SHP77 treated with DMSO at 0.1 percent for 48 hours (cell line): Measurements from ENCODE around the gene TMEM170A.
A peak's percentile ranks its signal among the peaks of the same experiment; 100 is the strongest.
"Not testable (repeated sequence)": the region's sequence is repeated elsewhere in the genome, so short reads cannot be mapped to it uniquely, and the experiment has no call there.

ENCODE experiments used
- DNase-seq: peaks from one replicate; lab custom pipeline; 2025; lab: John Stamatoyannopoulos, UW

The TMEM170A gene

GRCh38 chr16:75481475-75481874 is 17.0 kb upstream of the TMEM170A start:
- DNase-seq: no peak

DNA sequence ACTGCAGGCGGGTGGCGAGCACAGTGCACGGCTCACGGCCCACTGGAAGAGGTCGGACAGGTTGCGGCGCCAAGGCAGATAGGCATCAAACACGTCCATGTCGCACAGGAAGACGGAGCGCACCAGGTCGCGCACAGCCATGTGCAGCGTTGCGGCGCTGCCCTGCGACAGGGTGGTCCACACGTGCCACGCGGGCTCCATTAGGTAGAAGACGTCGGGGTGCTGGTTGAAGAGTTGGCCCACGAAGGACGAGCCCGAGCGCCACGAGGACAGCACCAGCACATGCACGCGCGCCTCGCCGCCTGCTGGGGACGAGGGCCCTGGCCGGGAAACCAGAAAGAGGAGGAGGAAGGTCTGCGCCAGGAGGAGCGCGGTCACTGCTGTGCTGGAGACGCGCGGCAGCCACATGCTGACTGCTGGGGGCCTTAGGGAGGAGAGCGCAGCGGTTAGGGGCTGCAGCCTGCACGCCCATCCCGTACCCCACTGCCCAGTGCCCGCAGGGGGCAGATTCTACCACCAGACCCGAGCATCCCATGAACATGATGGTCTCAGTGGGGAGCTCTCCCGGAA is 15.0 kb upstream of the TMEM170A start:
- no peak for DNase-seq

- DNase-seq: no peak
Observed at GRCh38 chr16:75478480-75479345, 14.2 kb upstream of the TMEM170A start.

GRCh38 chr16:75477680-75478473 is 13.4 kb upstream of the TMEM170A start:
- DNase-seq: no peak

DNA sequence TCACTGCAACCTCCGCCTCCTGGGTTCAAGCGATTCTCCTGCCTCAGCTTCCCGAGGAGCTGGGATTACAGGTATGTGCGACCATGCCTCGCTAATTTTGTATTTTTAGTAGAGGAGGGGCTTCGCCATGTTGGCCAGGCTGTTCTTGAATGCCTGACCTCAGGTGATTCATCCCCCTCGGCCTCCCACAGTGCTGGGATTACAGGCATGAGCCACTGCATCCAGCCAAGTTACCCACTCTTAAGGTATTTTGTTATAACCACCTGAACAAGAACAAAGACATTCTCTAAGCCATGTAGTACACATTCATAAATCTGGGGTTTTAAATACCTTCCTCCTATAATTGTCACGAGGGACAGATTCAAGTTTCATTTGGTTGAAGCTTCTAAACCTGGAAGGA is 12.3 kb upstream of the TMEM170A start:
- no peak for DNase-seq

- DNase-seq: no peak
Observed at GRCh38 chr16:75475420-75475847, 10.9 kb upstream of the TMEM170A start.

GRCh38 chr16:75472908-75473877 is 8.7 kb upstream of the TMEM170A start:
- no peak for DNase-seq

DNA sequence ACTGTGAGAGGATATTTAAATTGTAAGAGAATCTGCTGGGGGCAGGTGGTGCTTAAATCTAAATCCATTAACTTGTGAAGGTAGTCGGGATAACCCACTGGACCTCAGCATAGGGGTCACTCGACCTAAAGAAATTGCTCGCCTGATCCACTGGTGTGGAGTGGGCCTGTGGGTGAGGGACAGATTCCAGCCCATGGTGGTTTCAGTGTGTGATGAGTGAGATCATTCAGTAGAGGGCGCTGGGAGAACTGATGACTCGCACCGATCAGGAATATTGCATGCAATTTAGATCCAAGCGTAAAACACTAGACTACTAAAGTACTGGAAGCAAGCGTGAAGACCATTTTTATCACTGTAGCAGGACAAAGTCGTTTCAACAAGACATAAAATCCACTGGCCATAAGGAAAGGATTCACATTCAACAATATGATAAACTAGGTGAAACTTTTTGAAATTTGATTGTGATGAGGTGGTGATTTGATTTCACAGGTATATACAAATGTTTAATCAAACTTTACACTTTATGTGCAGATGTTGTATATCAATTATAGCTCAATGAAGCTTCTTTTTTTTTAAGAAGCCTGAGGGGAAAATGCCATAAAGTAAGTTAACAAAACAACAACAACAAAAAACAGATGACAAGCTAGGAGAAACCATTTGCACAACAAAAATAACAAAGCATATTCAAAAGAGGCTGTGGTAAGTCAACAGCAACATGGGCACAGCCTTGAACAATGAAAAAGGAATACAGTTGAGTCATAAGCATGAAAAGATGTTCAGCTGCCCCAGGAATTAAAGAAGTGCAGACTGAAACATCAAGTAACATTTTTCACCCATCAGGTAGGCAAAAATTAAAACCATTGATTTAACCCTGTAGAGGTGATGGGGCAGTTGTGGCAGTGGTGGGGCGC is 7.5 kb upstream of the TMEM170A start:
- peak; percentile 42 for DNase-seq

DNA sequence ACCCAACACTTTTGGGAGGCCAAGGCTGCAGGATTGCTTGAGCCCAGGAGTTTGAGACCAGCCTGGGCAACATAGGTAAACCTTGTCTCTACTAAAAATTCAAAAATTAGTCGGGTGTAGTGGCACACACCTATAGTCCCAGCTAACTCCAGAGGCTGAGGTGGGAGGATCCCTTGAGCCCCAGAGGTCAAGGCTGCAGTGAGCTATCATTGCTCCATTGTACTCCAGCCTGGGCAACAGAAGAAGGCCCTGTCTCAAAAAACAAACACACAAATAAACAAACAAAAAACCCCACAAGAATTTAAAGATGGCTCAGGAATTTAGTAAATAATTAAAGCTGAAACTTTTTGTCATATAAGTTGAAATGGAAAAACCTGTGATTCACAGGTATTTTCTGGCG is 2.3 kb upstream of the TMEM170A start:
- DNase-seq: no peak

DNA sequence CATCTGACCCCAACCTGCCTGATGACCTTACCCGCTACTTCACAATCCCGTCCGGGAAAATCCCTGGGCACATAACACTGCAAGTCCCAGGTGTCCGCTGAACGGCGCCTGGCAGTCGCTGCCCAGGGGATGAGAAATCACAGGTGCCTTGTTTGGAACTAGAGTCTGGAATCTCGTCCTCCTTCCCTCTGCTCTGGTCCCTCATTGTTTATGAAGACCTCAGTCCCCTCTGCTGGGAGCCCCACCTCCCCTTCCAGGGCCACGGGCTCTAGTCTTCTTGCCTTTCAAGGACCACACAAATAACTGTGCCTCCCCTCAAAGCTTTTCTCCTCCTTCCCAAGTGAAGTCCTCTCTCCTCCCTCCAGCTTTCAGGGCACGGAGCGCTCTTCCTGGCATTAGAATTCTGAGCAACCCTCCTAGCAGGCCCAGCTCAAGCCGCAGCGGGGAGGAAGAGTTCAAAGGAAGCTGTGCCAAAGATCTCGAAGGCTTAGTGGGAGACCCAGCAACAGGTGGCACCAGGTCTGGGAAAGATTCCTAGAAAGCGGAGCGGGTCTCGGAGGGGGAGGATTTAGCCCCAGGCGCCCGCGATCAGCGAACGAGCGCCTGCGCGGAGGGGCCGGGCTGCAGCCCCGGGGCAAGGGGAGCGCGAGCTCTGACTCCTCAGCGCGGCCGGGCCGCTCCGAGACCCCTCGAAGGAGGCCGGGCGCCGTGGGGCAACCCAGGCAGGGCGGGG is 934 bp downstream of the TMEM170A start:
- peak; percentile 14 for DNase-seq

GRCh38 chr16:75462806-75463205 is 1.7 kb downstream of the TMEM170A start:
- DNase-seq: no peak

DNA sequence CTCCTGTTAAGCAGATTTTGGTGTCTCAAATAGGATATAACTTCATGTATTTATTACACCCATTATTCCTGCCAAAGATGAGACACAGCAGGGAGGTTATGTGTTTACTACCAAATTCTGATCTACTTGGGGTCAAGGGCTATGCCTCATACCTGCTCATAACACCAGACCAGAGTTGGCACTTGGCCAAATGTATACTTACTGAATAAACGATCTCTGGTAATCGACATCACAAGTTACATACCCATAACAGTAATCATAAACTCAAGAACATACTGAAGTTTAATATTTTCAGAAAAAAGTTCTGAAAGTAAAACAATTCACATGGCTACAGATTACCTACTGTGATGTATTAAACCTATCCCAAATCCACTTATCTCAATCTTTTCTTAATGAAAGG is 2.9 kb downstream of the TMEM170A start:
- DNase-seq: no peak

DNA sequence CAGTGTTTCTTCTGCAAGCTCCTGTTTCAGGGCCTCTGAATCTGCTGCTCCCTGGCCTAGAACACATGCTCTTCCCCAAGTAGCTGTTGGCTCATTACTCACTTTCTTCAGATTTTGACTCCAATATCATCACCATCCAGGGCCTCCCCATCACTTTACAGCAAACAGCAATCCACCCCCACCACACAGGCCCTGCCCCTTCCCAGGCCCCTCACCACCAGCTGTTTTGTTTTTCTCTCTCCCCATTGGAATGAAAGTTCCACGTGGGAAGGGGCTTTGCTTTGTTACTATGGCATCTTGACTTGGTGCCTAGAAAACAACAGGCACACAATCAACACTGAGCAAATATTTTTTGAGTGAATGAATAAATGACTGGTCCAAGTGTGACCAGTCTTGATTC is 4.0 kb downstream of the TMEM170A start:
- no peak for DNase-seq

GRCh38 chr16:75459691-75460090 is 4.8 kb downstream of the TMEM170A start:
- DNase-seq: no peak

DNA sequence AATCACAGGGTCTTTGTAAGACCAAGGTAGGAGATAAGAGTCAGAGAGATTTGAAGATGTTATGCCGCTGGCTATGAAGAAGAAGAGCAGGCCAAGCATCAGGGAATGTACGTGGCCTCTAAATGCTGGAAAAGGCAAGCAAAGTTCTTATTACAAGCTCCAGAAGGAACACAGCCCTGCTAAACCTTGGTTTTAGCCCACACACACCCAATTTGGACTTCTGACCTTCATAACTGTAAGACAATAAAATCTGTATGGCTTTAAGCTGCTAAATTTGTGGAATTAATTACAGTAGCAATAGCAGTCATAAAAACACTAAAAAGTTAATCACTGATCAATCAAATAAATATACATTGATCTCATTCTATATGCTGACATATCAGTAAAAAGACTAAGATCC is 6.0 kb downstream of the TMEM170A start:
- DNase-seq: no peak

- DNase-seq: no peak
Observed at GRCh38 chr16:75458029-75458428, 6.5 kb downstream of the TMEM170A start.

DNA sequence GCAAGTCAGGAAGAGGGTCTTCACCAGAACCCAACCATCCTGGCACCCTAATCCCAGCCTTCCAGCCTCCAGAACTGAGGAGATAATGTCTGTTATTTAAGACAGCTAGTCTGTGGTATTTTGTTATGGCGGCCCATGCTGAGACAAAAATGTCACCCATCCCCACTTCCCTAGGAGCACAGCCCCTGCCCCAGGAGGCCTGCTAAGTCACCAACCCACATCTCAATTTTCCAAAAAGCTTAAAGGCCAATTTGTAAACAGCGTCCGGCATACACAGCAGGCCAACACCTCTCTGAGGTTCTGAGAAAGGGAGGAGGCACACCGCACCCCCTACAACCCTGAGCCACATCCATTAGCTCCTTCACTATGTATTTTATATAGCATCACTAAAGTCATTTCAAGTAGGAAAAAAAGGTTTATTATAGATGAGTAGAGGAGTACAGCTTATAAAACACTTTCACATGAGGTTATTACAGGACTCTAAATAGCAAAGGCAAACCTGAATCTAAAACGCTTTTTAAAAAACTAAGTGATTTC is 6.9 kb downstream of the TMEM170A start:
- no peak for DNase-seq

DNA sequence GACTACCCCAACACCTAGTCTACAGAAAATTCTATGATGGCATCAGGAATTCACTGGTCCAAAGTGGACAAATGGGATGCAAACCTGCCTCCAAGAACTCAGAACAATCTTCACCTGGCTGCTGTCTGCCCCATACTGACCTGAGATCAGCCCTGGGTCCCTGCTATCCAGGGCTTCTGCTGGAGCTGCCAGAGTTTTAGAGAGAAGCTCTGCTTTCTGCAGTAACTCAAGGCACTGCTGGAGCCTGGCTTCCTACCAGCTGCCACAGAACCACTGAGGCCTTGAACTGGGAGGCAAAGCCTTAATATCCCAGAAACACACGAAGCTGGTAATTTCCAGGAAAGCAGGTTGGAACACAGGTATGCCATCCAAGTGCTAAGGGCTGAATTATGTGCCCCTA is 7.5 kb downstream of the TMEM170A start:
- DNase-seq: no peak

DNA sequence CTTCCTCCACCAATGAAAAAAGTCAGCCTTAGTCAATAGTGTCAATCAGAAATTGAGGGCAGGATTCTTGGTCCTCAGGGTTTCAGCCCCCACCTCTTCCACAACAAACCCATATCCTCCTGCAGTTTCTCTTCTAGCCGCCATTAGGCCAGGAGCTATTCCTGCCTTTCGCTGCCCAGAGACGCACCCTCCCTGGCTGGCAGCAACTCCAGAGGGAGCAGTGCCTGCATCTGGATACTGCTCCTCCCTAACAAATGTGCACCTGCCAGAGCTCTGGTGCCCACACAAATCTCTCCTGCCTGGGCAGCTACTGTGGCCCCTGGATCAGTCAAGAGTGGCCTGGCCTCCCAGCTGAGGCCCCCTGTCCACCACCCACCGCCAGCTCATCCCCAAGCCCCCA is 8.0 kb downstream of the TMEM170A start:
- DNase-seq: not testable (repeated sequence)

DNA sequence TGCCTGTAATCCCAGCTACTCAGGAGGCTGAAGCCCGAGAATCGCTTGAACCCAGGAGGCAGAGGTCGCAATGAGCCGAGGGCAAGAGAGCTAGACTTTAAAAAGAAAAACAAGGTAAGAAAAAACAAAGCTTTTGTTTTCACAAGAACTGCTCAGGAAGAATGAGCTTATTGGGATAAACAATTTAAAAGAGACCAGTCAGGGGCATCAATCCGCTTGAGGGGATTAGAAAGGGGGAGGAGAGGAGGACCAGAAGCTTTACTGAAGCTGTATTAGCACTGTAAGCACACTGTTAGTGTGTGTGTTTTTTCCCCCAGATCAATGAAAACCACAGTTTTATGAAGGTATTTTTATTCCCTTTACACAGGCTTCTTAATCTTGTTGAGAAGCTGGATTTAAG is 8.8 kb downstream of the TMEM170A start:
- no peak for DNase-seq
